ENCODE results near the gene CDC37L1.

Gene CDC37L1

DNA sequence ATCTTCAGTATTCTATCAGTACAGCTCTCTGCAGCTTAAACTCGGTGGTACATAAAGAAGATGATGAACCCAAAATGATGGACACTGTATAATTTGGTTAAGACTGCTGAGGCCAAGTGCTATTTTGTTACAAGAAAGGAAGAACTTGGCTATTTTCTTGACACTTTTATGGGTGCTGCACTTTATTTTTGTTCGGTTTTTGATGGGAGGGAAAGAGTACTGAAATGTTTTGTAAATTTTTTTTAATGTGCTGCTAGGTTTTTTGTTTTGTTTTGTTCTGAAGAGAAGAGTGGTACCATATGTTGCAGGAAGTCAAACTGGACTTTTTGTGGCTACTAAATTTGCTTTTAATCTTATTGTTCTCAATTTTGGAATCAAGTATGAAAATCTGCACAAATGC, 26.7 kb downstream of the CDC37L1 start:
- Mint-ChIP-seq H3K4me1 (ENCODE audit: low read depth in 2 of 2) (peaks cover 0 to 13% of the 10 kb centered on the region in 2 donors), H3K4me3 (no peak overlapping the region), H3K36me3 (ENCODE audit: insufficient read depth) (peaks cover 63% of the 10 kb centered on the region), H3K27me3 (no peaks in the 10 kb centered on the region), H3K9me3 (no peaks in the 10 kb centered on the region), H3K27ac (peak overlapping the region; percentile 1 to 76)
- no peak for ATAC-seq (replicated peaks)
- DNase-seq = no peak

- no peaks in the 10 kb centered on the region for H3K9me3 Mint-ChIP-seq
- no peaks in the 10 kb centered on the region for H3K27me3 Mint-ChIP-seq
- peaks cover 57% of the 10 kb centered on the region for H3K36me3 Mint-ChIP-seq (ENCODE audit: insufficient read depth)
- ATAC-seq (replicated peaks) (no peak), DNase-seq (no peak)
- no peak overlapping the region for H3K27ac Mint-ChIP-seq
- H3K4me1 Mint-ChIP-seq (ENCODE audit: low read depth in 2 of 2) = peaks cover 0 to 11% of the 10 kb centered on the region in 2 donors
- H3K4me3 Mint-ChIP-seq = no peak overlapping the region
Observed at GRCh38 chr9:4706971-4707622, 27.7 kb downstream of the CDC37L1 start.

GRCh38 chr9:4709380-4709779, 30.0 kb downstream of the CDC37L1 start:
- Mint-ChIP-seq H3K36me3 (ENCODE audit: insufficient read depth) (peaks cover 46% of the 10 kb centered on the region), H3K27me3 (no peaks in the 10 kb centered on the region), H3K4me3 (no peak overlapping the region), H3K27ac (peak overlapping the region; percentile 35 to 74), H3K4me1 (ENCODE audit: low read depth in 2 of 2) (peaks cover 0 to 11% of the 10 kb centered on the region in 2 donors), H3K9me3 (no peaks in the 10 kb centered on the region)
- ATAC-seq (replicated peaks) (no peak), DNase-seq (no peak)

GRCh38 chr9:4713849-4714248, 34.5 kb downstream of the CDC37L1 start:
- DNase-seq (no peak), ATAC-seq (replicated peaks) (no peak)
- peaks cover 50% of the 10 kb centered on the region for H3K36me3 Mint-ChIP-seq (ENCODE audit: insufficient read depth)
- no peak overlapping the region for H3K4me3 Mint-ChIP-seq
- no peaks in the 10 kb centered on the region for H3K9me3 Mint-ChIP-seq
- H3K27me3 Mint-ChIP-seq = no peaks in the 10 kb centered on the region
- peaks cover 0 to 4% of the 10 kb centered on the region in 2 donors for H3K4me1 Mint-ChIP-seq (ENCODE audit: low read depth in 2 of 2)
- H3K27ac Mint-ChIP-seq = no peak overlapping the region

GRCh38 chr9:4714266-4715016, 35.1 kb downstream of the CDC37L1 start:
- Mint-ChIP-seq H3K27ac (no peak overlapping the region), H3K36me3 (ENCODE audit: insufficient read depth) (peaks cover 47% of the 10 kb centered on the region), H3K4me1 (ENCODE audit: low read depth in 2 of 2) (peaks cover 0 to 4% of the 10 kb centered on the region in 2 donors), H3K27me3 (no peaks in the 10 kb centered on the region), H3K9me3 (no peaks in the 10 kb centered on the region), H3K4me3 (no peak overlapping the region)
- ATAC-seq (replicated peaks) (no peak), DNase-seq (no peak)

DNA sequence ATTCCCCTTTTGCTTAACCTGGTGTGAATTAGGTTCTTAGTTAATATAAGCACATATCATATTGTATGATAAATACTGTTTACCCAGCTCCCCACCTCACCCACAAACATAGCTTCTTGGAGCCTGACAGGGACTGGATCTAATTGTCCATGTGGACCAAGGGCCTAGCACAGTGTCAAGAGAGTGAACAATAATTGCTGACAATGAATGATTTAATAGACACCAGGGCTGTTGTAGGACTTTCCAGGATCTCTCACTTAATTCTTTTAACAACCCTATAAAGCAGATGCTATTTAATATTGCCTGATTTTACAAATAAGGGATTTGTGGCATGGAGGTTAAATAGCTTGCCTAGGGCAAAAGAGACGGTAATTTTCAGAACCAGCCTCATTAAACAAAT, 36.8 kb downstream of the CDC37L1 start:
- Mint-ChIP-seq H3K27me3 (no peaks in the 10 kb centered on the region), H3K36me3 (ENCODE audit: insufficient read depth) (peaks cover 44% of the 10 kb centered on the region), H3K27ac (peak overlapping the region in 1 of 2 donors; percentile 77), H3K9me3 (no peaks in the 10 kb centered on the region), H3K4me1 (ENCODE audit: low read depth in 2 of 2) (peaks cover 0 to 7% of the 10 kb centered on the region in 2 donors), H3K4me3 (no peak overlapping the region)
- ATAC-seq (replicated peaks) (no peak), DNase-seq (no peak)

DNA sequence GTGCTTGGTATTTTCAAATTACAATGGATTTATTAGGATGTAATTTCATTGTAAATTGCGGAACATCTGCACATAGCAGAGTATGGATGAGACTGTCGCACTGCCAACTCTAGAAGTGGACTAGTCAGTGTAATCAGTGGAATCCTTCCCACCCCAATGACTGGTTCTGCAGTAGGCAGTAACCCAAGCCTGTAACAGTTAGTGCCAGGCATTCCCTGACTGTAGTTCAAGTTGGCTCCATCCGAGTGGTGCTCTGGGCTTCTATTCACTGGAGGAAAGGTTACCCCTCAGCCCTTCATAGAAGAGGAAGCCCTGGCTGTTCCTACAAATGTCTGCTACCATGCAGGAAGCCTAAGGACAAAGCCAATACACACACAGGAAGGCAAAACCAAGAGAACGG, 38.4 kb downstream of the CDC37L1 start:
- no peak for ATAC-seq (replicated peaks)
- no peak for DNase-seq
- Mint-ChIP-seq H3K27ac (peak overlapping the region in 1 of 2 donors; percentile 68), H3K27me3 (no peaks in the 10 kb centered on the region), H3K4me1 (ENCODE audit: low read depth in 2 of 2) (peaks cover 0 to 3% of the 10 kb centered on the region in 2 donors), H3K4me3 (no peak overlapping the region), H3K36me3 (ENCODE audit: insufficient read depth) (peaks cover 38% of the 10 kb centered on the region), H3K9me3 (no peaks in the 10 kb centered on the region)

GRCh38 chr9:4718911-4719310, 39.5 kb downstream of the CDC37L1 start:
- H3K27me3 Mint-ChIP-seq = no peaks in the 10 kb centered on the region
- no peak for ATAC-seq (replicated peaks)
- peak overlapping the region; percentile 20 to 63 for H3K27ac Mint-ChIP-seq
- no peaks in the 10 kb centered on the region for H3K9me3 Mint-ChIP-seq
- no peak overlapping the region for H3K4me3 Mint-ChIP-seq
- H3K36me3 Mint-ChIP-seq (ENCODE audit: insufficient read depth) = peaks cover 36% of the 10 kb centered on the region
- peaks cover 0 to 3% of the 10 kb centered on the region in 2 donors for H3K4me1 Mint-ChIP-seq (ENCODE audit: low read depth in 2 of 2)
- DNase-seq = no peak

DNA sequence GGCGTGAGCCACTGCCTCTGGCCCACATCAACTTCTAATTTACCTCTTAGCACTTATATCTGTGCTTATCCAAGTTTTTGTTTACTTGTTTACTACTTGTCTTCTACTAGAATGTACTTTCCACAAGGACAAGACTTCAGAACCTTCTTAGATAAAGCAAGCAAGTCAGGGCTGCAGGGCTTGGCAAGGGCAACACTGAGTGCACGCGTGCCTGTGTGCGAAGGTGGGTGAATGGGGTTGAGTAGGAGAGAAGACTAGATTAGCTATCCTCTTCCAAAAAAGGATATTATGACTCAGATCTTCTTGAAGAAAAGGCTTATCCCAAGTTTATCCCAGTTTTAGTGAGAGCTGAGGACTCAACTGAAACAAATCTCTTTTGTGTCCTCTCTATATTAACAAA, 42.4 kb downstream of the CDC37L1 start:
- no peaks in the 10 kb centered on the region for H3K9me3 Mint-ChIP-seq
- DNase-seq (no peak), ATAC-seq (replicated peaks) (no peak)
- H3K4me1 Mint-ChIP-seq (ENCODE audit: low read depth in 2 of 2) = peaks cover 10 to 18% of the 10 kb centered on the region in 2 donors
- H3K27me3 Mint-ChIP-seq = no peaks in the 10 kb centered on the region
- no peak overlapping the region for H3K27ac Mint-ChIP-seq
- no peak overlapping the region for H3K4me3 Mint-ChIP-seq
- peaks cover 28% of the 10 kb centered on the region for H3K36me3 Mint-ChIP-seq (ENCODE audit: insufficient read depth)

GRCh38 chr9:4725706-4726442, 46.5 kb downstream of the CDC37L1 start:
- peak; percentile 56 for ATAC-seq (replicated peaks)
- DNase-seq = no peak
- H3K36me3 Mint-ChIP-seq (ENCODE audit: insufficient read depth) = peaks cover 11% of the 10 kb centered on the region
- no peaks in the 10 kb centered on the region for H3K9me3 Mint-ChIP-seq
- H3K4me1 Mint-ChIP-seq (ENCODE audit: low read depth in 2 of 2) = peaks cover 24 to 39% of the 10 kb centered on the region in 2 donors
- no peaks in the 10 kb centered on the region for H3K27me3 Mint-ChIP-seq
- H3K4me3 Mint-ChIP-seq = no peak overlapping the region
- H3K27ac Mint-ChIP-seq = peak overlapping the region; percentile 29 to 81

- DNase-seq (no peak), ATAC-seq (replicated peaks) (no peak)
- Mint-ChIP-seq H3K27ac (peak overlapping the region in 1 of 2 donors; percentile 63), H3K4me3 (no peak overlapping the region), H3K36me3 (ENCODE audit: insufficient read depth) (peaks cover 8% of the 10 kb centered on the region), H3K9me3 (no peaks in the 10 kb centered on the region), H3K4me1 (ENCODE audit: low read depth in 2 of 2) (peaks cover 28 to 51% of the 10 kb centered on the region in 2 donors), H3K27me3 (no peaks in the 10 kb centered on the region)
Observed at GRCh38 chr9:4727593-4727992, 48.2 kb downstream of the CDC37L1 start.

- no peaks in the 10 kb centered on the region for H3K36me3 Mint-ChIP-seq (ENCODE audit: insufficient read depth)
- no peaks in the 10 kb centered on the region for H3K27me3 Mint-ChIP-seq
- ATAC-seq (replicated peaks) (no peak), DNase-seq (no peak)
- H3K27ac Mint-ChIP-seq = no peak overlapping the region
- no peak overlapping the region for H3K4me3 Mint-ChIP-seq
- H3K4me1 Mint-ChIP-seq (ENCODE audit: low read depth in 2 of 2) = peaks cover 30 to 59% of the 10 kb centered on the region in 2 donors
- no peaks in the 10 kb centered on the region for H3K9me3 Mint-ChIP-seq
Observed at GRCh38 chr9:4732890-4733289, 53.5 kb downstream of the CDC37L1 start.

DNA sequence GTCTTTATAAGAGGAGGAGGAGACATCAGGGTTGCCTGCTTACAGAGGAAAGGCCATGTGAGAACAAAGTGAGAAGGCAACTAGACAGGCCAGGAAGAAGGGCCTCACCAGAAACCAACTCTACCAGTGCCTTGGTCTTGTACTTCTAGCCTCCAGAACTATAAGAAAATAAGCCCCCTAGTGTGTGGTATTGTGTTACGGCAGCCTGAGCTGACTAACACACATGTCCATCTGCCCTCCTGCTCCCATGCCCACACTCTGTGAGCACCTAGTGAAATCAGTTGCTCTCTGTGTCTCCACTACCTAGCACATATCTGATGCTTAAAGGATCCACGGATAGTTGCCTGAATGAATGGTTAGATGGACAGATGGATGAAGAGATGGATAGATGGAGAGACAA, 54.8 kb downstream of the CDC37L1 start:
- peaks cover 3% of the 10 kb centered on the region for H3K36me3 Mint-ChIP-seq (ENCODE audit: insufficient read depth)
- DNase-seq = no peak
- H3K4me3 Mint-ChIP-seq = no peak overlapping the region
- ATAC-seq (replicated peaks) = no peak
- no peak overlapping the region for H3K27ac Mint-ChIP-seq
- H3K27me3 Mint-ChIP-seq = no peaks in the 10 kb centered on the region
- peaks cover 33 to 60% of the 10 kb centered on the region in 2 donors for H3K4me1 Mint-ChIP-seq (ENCODE audit: low read depth in 2 of 2)
- no peaks in the 10 kb centered on the region for H3K9me3 Mint-ChIP-seq
